Measurements from ENCODE around the gene ERGIC3.
"Not testable (repeated sequence)": the region's sequence is repeated elsewhere in the genome, so short reads cannot be mapped to it uniquely, and the experiment has no call there.

The ERGIC3 gene

DNA sequence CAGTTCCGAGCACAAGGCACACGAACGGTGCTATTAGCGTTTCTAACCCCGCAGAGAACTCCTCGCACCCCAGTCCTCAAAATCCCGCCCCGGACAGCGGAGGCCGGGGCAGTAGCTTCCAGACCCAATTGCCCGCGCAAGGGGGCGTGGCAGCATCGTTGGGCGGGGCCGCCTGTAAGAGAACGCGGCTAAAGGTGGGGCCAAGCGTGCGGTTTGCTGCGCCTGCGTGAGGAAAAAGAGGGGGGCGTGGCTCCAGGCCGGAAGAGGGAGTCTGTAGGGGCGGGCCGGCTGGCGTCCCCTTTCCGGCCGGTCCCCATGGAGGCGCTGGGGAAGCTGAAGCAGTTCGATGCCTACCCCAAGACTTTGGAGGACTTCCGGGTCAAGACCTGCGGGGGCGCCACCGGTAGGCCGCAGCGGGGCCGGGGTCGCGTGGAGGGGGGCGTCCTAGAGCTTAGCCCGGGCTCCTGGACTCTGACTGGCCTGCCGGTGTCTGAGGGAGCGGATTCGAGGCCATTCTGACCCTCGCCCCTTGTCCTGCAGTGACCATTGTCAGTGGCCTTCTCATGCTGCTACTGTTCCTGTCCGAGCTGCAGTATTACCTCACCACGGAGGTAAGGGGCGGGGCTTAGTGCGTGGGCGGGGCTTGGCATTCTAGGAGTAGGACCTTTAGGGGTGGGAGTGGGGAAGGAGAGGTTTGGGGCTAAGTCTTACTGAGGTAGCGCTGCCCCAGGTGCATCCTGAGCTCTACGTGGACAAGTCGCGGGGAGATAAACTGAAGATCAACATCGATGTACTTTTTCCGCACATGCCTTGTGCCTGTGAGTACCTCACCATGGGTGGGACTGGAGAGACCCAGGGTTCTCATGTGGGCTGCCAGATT is at the start of gene ERGIC3:
TSS of gene ERGIC3 (plus strand) at position 296 of the 880 bp plus-strand sequence. CDS start at position 316, 20 bp downstream.
- DNase-seq (ENCODE audit: low read depth in 2 of 2) = peak; percentile 94 to 95

DNA sequence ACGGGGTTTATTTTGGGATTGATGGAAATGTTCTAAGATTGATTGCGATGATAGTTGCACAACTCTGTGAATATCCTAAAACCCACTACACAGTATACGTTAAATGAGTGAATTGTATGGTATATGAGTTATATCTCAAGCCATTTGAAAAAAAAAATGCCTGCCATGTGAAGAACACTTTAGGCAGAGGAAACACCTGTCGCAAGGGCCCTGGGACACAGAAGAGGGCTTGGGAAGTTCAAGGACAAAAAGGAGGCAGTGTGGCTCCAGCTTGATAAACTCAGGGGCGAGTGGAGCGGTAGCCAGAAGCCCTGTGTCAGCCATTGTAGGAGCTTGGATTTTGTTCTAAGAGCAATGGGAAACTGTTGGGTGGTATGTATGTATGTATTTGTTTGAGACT is 49.5 kb upstream of the ERGIC3 start:
- no peak for DNase-seq (ENCODE audit: low read depth in 2 of 2)

DNA sequence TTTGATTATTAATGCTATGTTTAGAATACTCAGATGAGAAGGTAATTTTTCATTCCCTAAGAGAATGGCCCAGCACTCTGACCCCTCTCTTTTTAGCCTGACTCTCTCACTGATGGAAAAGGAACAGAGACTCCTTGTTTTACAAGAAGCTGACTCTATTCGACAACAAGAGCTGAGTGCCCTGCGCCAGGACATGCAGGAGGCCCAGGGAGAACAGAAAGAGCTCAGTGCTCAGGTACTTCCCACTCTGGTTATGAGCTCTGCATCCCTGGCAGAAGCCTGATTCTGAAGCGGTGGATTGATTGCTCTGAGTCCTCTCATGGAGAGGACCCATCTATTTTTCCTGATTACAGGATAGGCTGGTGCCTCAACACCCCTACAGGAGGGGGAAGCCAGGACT is 45.4 kb upstream of the ERGIC3 start:
- no peak for DNase-seq (ENCODE audit: low read depth in 2 of 2)

DNA sequence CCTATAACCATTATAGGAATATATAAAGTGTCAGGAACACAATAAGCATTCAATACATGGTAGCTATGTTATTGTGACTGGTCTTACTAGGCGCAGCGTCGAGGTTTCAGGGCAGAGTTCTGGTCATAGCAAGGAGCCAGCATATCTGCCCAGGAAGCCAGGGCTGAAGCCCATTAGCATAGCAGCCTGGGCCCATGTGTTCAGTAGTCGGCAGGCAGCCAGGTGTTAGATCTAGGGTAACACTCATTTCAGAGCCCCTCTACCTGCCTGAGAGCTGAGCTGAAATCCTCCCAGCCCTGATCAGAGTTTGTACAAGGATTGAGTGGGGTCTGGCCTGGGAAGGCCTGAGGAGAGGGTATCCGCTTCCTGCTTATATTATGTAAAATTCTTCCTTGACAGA is 44.6 kb upstream of the ERGIC3 start:
- no peak for DNase-seq (ENCODE audit: low read depth in 2 of 2)

DNA sequence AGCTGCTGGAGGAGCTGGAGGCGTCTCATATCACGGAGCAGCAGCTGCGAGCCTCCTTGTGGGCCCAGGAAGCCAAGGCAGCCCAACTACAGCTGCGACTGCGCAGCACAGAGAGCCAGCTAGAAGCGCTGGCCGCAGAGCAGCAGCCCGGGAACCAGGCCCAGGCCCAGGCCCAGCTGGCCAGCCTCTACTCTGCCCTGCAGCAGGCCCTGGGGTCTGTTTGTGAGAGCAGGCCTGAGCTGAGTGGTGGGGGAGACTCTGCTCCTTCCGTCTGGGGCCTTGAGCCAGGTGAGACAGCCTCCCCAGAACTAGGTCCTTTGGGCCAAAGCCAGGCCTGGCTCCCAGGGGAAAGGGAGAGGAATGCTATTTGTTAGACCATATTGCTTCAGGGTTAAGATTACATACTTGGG is 44.1 kb upstream of the ERGIC3 start:
- DNase-seq (ENCODE audit: low read depth in 2 of 2) = no peak

DNA sequence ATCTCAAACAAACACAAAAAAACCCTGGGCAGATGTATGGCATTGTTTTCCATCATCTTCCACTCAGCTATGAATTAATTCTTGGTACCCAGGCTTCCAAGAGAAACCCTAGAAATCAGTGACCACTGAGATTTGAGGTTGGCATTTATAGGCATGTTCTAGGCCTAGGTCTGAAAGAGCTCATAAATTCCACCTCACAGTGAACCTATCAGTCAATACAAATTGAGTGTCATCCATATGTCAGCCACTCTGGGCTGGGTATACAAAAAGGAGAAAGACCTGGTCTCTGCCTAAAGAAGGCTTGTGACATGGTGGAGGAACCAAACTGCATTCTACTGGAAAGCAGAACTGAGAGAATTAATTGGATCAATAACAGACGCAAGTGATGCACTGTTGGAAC is 42.6 kb upstream of the ERGIC3 start:
- no peak for DNase-seq (ENCODE audit: low read depth in 2 of 2)

DNA sequence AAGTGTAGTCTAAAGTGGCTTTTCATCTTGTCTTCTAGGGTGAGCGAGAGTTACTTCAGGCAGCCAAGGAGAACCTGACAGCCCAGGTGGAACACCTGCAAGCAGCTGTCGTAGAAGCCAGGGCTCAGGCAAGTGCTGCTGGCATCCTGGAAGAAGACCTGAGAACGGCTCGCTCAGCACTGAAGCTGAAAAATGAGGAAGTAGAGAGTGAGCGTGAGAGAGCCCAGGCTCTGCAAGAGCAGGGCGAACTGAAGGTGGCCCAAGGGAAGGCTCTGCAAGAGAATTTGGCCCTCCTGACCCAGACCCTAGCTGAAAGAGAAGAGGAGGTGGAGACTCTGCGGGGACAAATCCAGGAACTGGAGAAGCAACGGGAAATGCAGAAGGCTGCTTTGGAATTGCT is 39.5 kb upstream of the ERGIC3 start:
- no peak for DNase-seq (ENCODE audit: low read depth in 2 of 2)

DNA sequence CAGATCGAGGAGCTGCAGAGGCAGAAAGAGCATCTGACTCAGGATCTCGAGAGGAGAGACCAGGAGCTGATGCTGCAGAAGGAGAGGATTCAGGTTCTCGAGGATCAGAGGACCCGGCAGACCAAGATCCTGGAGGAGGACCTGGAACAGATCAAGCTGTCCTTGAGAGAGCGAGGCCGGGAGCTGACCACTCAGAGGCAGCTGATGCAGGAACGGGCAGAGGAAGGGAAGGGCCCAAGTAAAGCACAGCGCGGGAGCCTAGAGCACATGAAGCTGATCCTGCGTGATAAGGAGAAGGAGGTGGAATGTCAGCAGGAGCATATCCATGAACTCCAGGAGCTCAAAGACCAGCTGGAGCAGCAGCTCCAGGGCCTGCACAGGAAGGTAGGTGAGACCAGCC is 38.6 kb upstream of the ERGIC3 start:
- DNase-seq (ENCODE audit: low read depth in 2 of 2) = no peak

DNA sequence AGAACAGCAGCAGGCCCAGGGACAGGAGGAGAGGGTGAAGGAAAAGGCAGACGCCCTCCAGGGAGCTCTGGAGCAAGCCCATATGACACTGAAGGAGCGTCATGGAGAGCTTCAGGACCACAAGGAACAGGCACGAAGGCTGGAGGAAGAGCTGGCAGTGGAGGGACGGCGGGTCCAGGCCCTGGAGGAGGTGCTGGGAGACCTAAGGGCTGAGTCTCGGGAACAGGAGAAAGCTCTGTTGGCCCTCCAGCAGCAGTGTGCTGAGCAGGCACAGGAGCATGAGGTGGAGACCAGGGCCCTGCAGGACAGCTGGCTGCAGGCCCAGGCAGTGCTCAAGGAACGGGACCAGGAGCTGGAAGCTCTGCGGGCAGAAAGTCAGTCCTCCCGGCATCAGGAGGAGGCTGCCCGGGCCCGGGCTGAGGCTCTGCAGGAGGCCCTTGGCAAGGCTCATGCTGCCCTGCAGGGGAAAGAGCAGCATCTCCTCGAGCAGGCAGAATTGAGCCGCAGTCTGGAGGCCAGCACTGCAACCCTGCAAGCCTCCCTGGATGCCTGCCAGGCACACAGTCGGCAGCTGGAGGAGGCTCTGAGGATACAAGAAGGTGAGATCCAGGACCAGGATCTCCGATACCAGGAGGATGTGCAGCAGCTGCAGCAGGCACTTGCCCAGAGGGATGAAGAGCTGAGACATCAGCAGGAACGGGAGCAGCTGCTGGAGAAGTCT is 37.9 kb upstream of the ERGIC3 start:
- no peak for DNase-seq (ENCODE audit: low read depth in 2 of 2)

DNA sequence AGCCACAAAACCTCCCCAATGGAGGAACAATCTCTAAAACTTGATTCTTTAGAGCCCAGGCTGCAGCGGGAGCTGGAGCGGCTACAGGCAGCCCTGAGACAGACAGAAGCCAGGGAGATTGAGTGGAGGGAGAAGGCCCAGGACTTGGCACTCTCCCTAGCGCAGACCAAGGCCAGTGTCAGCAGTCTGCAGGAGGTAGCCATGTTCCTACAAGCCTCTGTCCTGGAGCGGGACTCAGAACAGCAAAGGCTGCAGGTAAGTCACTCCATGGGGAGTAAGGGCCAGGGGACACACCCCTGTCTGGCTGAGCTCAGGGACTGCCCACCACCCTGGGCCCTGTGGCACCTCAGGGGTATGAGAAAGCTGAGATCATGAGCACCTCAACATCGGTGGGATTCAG is 37.1 kb upstream of the ERGIC3 start:
- no peak for DNase-seq (ENCODE audit: low read depth in 2 of 2)

DNA sequence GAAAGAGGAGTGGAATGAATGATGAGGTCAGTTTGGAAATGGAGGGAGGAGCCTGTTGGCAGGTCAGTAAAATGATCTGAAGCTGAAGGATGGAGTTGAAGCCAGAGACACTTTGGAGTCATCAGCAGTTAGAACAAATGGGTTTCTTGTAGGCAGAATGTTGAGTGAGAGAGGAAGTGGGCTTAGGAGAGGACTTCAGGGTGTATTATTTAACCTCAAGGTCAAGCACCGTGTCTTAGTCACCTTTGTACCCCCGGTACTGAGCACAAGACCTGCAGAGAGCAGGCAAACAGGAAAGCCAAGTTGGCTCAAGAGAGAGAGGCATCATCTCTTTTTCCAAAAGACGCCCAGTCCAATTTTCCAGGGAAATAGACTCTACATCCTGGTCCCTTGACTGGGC is 35.7 kb upstream of the ERGIC3 start:
- no peak for DNase-seq (ENCODE audit: low read depth in 2 of 2)

DNA sequence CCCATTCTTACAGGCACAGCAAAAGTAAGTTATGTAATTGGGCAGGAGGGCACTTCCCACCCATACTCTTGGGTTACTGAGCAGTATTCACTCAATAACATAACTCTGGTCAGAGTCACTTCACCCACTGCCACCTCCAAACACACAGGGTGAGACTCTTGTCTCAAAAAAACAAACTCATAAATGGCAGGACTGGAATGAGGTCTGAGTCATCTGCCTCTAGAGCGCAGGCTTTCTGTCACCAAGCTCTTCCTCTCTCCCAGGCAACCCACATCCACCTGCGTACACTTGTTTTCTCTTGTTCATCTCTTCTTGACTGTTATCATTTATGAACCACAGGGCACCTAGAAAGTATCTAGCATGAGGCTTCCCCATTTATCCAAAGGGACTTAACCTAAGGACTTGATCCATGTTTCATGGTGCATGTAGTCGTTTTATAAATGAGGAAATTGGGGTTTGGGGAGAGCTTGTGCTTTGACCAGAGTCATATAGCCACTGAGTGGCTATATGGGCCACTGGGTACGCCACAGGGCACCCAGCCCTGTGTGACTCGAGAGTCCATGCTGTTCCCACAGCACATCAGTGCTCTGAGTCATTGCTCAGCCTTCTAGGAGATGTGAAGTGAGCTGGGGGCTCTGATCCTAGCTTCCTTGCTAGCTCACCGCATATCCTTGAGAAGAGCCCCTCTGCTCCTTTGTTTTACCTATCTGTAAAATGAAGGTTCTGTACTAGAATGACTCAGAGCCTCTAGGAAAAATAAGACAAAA is 34.8 kb upstream of the ERGIC3 start:
- DNase-seq (ENCODE audit: low read depth in 2 of 2) = no peak

DNA sequence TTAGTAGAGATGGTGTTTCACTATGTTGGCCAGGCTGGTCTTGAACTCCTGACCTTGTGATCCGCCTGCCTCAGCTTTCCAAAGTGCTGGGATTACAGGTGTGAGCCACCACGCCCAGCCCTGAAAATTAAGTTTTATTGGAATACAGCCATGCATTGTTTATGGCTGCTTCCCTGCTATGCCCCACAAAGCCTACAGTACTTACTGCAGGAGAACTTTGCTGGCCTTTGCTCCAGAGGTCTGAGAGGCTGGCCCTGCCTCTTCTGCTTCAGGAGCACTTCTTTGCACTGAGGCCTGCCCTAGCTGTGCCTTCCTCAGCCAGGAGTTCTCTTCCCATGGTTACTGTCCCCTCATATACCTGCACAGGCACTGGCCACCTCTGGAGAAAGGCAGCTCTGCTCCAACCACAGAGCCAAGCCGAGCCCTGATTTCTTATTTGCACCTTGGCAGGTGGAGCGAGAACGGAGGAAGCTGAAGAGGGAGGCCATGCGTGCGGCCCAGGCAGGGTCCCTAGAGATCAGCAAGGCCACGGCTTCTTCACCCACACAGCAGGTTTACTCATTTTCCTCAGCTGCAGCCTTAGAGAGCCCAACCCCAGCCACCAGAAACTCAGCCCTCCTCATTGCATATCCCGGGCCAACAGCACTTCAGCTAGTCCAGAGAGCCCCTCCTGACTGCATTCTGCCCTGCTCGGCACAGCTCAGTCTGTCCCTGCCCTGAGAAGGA is 33.2 kb upstream of the ERGIC3 start:
- no peak for DNase-seq (ENCODE audit: low read depth in 2 of 2)

DNA sequence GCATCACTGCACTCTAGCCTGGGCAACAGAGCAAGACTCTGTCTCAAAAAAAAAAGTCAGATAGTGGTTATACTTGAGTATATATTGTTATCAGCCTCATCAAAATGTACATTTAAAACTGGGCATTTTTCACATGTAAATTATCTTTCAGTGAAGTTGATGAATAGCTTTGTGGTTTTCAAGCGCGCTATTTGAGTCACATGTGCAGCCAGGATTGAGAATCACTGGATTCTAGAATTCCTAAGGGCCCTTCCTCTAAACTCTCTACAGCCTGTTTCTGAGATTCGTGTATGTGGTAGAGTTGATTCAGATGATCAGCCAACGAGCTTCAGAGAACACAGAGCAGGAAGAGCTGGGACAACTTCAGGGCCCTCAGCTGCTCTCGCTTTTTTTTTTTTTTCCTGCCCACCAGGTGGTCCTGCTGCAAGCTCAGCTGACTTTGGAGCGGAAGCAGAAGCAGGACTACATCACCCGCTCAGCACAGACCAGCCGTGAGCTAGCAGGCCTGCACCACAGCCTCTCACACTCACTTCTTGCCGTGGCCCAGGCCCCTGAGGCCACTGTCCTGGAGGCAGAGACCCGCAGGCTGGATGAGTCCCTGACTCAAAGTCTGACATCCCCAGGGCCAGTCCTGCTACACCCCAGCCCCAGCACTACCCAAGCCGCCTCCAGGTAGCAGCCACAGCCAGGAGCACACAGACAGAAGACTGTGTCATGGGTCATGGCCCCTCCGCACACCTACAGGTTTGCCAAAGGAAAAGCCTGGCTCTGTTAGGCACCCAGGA is 30.7 kb upstream of the ERGIC3 start:
- DNase-seq (ENCODE audit: low read depth in 2 of 2) = no peak

DNA sequence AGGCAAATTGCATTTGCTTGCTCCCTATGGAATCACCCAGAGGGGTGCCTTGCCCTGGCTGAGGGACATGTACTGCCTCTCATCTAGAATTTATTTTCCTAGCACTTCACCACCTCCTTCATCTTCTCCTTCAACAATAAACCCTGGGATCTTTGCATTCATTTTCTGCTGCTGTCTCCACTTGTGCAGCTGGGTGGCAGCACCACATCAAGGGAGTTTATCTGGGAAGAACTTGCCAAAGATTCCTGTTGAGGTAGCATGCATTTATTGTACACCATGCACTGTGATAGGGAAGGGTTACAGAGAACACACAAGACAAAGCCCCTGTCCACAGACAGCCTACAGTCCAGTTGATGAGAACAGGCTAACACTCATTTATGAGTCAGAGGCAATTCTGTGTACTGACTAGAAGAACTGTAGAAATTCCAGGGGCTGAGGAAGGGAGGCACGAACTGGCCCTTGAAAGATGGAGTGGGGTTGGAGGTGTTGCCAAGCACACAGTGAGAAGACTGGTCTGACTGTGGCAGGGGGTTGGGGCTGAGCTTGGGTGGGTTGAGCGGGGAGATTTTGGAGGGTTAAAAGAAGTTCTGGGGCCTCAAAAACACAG is 30.0 kb upstream of the ERGIC3 start:
- no peak for DNase-seq (ENCODE audit: low read depth in 2 of 2)

DNA sequence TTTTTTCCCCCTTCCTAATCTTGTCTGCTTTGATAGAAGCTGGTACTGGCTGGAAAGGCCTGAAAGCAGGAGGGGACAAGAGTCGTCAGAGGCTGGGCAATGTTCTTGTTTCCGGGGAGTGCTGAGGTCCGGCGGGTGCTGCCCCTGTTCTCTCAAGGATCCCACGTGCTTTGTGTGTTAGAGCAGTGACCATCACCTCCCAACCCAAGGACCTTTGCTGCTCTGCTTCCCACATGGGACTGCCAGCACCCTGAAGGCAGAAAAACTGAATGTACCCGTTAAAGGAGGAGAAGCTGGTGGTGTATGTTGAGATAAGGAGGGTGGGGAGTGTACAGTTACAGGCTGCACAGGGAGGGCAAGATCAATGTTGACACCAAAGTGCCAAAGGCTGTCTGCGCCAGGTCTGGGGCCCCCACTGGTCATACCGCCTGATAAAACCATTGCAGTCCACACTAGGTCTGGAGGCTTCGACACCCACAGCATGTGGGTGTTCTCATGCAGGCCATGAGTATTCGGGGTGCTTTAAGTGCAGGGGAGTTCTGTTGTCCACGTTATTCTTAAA is 27.4 kb upstream of the ERGIC3 start:
- DNase-seq (ENCODE audit: low read depth in 2 of 2) = no peak

DNA sequence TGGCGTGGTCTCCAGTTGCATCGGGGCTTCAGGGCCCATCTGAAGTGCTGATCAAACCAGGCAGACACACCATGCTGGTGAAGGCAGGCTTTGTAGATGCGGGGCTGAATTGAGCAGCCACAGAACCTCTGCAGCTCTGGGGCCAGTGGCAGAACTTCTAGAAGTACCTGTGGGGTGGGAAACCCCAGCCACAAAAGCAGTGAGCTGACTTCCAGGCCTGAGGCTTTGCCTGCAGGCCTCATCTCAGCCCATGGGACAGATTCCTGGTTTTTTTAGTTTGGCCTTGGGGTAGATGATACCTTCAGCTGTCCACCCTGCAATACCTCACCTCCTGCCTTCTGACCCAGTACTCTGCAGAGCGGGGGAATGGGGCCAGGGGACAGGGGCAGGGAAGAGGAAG is 26.5 kb upstream of the ERGIC3 start:
- DNase-seq (ENCODE audit: low read depth in 2 of 2) = no peak

DNA sequence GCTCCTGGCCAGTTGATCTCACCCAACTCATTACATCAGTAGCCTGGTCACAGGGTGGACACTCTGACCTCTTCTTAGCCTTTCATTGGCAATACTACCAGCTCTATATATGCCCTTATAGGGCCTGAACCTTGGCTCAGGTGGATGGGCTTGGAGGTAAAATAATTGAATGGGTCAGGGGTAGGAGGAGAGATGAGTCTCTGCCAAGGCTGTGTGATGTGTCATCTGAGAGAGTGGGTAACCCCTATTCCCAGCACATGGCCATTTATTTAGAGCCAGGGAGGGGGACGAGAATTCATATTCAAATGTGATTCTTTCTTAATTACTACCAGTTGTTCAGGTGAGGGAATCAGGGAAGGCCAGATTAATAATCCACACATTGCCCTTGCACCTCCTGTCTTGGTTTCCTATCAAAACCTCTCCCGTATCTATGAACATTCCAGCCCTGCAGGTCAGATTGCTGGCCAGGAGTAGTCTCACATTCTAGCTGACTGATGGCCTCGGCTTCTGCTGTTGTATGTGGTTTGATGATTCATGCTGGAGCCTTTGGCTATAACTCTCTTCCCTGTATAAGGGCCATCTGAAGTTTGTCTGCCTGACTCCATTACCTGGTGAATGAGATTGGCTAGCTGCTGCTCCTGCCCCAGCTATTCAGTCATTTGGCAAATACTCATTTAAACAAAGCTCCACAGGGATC is 25.8 kb upstream of the ERGIC3 start:
- DNase-seq (ENCODE audit: low read depth in 2 of 2) = no peak

DNA sequence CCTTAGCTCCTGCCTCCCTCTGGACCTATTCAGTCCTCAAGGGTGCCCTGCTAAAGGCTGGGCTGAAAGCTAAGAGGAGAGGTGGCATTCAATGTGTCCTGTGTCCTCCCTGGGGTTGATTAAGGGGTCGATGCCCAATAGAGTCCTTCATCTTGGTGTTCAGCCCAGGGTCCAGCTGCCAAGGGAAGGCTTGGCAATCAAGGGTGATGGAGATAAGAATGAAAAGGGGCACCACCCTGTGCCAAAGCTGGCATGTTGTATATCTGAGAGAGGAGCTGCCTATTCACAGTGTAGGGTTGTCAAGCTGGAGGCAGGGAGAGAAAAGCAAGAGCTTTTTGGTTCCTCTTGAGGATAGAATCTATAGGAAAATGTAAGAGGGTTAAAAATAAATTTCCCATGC is 24.8 kb upstream of the ERGIC3 start:
- DNase-seq (ENCODE audit: low read depth in 2 of 2) = no peak

DNA sequence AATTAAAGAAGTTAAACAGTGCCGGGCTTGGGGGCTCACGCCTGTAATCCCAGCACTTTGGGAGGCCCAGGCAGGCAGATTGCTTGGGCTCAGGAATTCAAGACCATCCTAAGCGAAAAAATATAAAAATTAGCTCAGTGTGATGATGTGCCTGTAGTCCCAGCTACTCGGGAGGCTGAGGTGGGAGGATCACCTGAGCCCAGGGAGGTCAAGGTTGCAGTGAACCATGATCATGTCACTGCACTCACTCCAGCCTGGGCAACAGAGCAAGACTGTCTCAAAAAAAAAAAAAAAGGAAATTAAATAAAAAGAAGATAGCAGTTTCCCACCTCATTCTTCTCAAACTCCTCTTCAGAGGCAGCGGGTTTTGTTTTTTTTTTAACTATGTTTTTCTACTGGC is 24.1 kb upstream of the ERGIC3 start:
- DNase-seq (ENCODE audit: low read depth in 2 of 2) = not testable (repeated sequence)
